TTC549 (cell line): ENCODE results near the gene MYRF.

Experiments used
- FAIRE-seq: peaks from 2 replicates; lab custom pipeline; 2012; peaks lifted over from hg19 to GRCh38; lab: Jason Lieb, UNC

Gene MYRF

DNA sequence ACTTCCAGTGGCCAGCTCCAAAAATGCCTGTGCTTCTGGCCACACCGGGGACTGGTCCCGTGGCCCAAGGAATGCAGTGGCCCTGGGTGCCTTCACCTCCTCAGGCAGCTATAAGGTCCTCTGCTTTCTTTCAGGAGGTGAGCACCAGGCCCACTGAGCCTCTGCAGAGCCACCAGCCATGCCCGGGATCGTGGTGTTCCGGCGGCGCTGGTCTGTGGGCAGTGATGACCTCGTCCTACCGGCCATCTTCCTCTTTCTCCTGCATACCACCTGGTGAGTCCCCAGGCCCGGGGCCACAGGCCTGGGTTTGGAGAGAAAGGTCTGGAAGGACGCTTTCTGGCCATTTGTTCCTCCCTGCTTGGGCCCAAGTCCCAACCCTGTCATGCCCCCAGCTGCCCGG is 32.5 kb upstream of the MYRF start:
- FAIRE-seq = no peak

DNA sequence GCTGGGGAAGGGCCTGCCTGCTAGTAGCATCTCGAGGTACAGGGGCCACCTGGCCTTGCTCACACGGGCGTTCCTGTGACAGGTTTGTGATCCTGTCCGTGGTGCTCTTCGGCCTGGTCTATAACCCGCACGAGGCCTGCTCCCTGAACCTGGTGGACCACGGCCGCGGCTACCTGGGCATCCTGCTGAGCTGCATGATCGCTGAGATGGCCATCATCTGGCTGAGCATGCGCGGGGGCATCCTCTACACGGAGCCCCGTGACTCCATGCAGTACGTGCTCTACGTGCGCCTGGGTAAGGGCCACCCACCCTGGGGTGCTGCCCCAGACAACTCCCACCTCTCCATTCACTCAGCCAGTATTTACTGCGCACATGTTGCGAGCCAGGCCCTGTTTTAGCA is 31.8 kb upstream of the MYRF start:
- no peak for FAIRE-seq

DNA sequence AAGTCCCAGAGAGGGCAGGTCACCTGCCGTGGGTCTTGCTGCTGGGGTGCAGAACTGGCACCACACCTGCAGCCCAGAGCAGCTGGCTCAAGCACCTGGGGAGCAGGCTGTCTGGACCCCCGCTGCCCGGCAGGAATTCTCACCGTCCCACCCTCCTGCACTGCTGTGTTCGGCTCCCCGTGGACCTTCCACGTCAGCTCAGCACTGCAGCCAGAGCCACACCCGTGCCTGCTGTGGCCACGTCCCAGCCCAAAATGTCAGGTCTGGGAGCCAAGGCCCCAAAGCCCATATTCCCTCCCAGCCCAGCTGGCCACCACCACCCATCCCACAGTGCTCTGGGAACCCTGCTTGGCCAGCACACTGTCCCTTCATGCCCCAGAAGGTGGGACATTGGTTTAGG is 28.0 kb upstream of the MYRF start:
- no peak for FAIRE-seq

DNA sequence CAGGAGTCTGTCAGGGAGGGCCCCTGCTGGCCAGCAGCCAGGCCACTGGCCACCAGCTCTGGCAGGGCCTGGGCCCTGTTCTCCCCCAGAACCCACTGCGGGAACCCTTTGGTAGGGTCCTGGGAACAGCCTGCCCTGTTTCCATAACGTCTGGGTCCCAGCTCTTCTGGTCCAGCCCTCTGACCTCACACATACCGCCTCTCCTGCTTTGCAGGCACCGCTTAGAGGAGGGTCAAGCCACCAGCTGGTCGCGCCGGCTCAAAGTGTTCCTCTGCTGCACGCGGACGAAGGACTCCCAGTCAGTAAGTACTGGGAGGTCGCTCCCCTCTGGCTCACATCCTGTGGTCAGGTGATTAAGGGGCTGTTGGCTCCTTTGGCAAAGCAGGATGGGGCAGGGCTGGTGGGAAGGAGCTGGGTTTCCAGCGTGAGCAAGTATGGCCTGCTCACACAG is 26.6 kb upstream of the MYRF start:
- FAIRE-seq = no peak

DNA sequence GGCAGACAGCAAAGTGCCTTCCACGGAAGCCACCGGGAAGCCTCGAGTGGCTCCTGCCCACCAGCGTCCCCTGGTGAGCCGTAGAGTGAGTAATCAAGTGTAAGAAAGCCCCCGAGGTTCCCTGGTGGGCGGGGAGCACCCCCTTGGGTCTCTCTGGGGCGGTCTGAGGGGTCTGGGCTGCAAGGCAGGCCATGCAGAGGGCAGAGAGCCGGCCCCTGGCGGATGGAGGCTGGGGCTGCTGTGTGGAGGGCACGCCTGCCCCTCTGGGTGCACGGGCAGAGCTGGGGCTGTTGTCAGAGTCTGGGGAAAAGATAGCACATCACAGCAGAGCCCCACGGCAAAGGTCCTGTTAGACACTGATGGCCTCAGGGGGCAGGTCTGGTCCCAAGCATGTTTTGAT is 25.7 kb upstream of the MYRF start:
- FAIRE-seq = no peak

DNA sequence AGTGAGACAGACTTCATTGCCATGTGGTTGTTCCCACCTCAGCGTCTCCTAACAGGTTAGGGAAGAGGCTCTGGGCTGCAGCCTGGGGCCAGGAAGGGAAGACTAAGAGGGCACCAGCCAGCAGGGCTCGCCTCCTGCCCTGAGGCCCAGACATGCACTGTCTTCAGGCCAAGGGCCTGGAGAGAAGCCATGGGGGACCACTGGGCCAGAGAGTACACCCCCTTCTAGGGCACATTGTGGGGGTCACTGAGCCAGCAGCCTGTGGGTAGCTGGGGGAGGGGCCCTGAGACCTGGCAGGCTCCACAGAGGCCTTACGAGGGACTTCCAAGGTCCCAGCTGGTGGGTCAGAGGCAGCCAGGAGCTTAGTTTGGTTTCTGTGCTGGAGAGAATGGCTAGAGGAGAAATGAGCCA is 25.0 kb upstream of the MYRF start:
- FAIRE-seq = no peak

DNA sequence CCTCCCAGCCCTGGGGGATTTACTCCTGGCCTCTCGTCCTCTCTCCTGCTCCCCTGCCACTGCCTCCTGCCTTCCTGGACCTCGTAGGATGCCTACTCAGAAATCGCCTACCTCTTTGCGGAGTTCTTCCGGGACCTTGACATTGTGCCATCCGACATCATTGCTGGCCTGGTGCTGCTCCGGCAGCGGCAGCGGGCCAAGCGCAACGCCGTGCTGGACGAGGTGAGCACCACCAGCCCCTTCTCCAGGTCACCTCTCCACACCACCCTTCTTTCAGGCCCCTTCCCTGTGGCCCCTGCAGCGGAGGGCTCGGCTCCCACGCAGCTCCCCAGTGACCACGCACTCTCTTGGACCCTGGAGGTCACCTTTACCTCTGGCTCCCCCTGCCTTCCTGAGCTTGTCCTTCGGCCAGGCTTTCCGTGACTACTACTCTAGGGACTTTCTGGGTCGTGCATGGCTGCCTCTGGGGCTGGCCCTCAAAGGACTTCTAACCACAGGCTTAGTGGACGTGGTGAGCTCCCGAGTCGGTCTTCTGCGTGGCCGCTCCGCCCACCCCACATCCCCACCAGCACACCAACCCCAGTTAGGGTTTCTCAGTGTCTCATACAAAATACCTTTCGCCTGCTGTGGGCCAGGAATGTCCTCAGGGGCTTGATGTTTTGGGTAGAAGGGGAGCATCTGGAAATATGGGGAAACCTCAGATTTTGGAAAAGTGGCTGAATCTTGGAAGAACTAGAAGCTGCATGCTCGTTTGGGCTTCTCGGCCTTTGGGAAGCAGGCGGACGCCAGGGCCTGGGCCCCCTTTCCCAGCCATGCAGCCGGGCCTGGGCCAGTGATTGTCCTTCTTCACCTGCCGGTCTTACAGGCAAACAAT is 24.1 kb upstream of the MYRF start:
- no peak for FAIRE-seq

DNA sequence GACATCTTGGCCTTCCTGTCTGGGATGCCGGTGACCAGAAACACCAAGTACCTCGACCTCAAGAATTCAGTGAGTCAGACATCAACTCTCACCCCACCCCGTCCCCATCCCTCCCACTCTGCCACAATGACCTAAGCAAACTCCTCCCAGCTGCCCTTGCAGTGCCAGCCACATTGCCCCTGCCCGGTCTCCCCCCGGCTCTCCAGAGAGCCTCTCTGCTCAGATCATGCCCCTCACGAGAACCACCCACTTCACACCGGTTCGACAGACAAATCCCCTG is 23.6 kb upstream of the MYRF start:
- FAIRE-seq = no peak

DNA sequence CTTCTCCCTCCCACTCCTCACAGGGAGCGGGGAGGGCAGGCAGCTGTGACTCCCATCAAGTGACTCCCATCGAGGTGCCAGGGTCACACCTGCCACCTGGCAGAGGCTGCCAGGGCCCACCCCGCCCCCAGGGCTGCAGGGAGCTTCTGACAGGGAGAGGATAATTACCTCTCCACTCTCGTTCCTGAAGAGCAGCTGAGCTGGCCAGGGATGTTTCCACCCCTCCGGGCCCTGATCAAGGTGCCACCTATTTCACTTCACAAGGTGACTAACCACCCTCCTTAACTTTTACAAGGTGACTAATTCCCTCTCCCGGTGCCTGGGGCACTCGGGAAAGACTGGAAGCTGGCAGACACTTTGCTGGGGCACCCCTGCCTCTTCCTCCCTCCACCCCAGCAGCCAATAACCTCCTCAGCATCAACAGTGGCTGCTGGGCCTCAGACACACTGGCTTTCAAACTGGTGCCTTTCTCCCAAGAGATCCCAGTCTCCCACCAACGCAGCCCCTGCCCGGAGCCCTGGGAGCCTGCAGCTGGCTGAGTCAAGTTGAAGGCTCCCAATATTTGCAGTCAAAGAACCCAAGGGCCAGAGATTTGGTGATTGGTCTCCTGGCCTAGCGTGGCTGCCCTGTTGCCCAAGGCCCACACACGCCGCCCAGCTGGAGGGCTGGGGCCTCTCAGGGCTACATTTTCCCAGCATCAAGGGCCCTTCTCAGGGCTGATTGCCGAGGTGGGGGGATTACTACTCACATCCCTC is 22.0 kb upstream of the MYRF start:
- no peak for FAIRE-seq

DNA sequence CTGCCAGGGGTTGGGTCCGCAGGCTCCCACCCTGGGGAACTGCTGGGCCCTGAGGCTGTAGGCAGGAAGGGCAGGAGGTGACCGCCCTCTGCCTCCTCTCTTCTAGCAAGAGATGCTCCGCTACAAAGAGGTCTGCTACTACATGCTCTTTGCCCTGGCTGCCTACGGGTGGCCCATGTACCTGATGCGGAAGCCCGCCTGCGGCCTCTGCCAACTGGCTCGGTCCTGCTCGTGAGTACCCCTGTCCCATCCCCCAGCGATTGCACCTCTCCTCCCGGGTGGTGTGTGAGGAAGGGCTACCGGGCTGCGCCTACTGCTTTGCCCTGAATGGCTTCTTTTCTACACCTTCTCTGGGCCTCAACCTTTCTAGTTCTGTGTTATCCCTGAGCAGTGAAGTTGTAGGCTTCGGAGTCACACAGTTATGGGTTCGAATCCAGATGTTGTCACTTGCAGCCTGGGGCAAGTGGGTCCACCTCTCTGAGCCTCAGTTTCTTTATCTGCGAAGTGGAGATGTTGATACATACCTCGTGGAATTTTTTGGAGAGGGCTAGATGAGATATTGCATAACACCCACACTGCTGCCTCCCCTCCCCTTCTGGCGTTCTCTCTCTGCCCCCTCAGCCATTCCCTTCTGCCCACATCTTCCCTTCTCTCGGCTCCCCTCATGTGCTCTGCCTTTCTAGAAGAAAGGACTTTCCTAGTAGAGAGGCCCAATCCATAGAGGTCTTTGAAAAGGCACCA is 21.1 kb upstream of the MYRF start:
- FAIRE-seq = no peak

DNA sequence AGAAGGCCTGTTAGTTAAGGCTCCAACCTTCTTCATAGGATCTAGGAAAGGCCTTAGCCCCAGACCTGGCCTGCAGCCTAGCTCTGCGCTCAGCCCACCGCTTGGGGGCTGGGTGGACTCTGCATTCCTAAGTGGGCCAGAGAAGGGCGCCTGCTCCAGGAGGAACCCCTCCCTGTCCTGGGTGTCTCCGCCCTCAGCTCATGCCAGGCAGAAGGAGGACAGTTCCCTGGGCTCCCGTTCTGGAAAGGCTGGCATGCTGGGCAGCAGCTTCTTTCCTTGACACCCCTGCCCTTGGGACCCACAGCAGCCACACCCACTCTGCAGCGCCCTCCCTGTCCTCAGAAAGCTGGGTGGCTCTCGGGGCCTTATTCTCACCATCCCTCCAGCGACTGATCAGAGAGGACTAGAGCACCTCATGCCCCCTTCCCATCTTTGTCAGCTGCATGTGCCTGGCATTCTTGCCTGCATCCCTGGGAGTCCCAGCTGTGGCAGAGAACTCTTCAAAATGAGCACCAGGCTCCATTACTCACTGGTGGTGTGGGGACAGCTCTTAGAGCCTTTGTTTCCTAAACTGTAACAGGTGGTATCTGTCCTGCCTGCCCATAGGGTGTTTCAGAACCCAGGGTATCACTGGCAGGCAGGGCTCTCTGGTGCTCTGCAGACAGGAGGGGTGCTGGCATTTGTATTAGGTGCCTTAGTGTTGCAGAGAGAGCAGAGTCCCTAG is 20.3 kb upstream of the MYRF start:
- FAIRE-seq = no peak

DNA sequence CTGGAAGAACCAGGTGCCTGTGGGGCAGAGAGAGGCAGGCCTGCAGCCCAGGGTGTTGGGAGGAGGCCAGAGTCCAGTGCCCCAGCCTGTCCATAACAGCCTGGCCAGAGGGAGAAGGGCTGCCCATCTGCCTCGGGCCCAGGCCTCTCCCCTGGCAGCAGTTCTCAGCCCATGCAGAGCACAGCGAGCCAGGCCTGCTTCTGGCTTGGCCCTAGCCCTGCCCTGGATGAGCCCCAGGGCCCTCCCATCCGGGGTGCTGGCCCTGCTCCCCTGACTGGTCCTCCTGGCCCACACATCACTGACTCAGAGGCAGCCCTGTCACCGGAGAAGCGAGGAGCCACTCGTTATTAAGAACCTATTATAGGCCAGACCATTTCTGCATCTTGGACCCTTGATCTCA is 19.7 kb upstream of the MYRF start:
- FAIRE-seq = no peak

DNA sequence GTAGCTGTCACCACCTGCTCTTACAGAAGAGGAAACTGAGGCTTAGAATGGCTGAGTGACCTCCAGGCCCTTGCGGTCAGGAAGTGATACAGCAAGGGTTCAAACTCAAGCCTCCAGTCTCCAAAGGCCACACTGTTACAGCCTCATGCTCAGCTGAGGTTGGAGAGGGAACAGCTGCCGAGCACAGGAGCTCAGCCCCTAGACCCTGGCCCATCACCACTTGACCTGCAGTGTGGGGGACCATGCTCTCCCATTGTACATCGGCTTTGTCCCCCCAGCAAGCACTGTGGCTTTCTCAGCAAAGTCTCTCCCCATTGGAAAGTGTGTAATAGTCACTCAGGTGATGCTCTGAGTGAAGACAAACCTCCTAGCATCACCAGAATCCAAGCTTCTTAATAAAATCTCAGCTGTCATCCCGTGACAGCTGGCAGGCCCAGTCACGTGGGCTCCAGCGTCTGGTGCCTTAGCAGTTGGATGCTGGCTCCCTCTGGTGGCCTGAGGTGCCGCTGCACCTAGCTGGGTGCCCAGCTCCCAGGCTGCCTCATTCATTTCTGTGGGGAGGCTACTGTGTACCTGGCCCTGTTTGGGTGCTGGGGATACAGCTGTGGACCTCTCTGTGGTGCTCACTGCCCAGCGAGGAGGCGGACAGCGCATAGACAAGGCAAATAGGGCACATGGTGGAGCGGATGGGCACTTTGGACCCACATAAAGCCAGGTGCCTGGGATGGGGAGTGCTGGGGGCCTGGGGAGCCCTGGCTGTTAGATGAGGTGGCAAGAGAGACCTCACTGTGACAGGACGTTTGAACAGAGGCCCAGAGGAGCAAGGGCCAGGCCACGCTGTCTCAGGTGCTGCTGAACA is 19.1 kb upstream of the MYRF start:
- no peak for FAIRE-seq

DNA sequence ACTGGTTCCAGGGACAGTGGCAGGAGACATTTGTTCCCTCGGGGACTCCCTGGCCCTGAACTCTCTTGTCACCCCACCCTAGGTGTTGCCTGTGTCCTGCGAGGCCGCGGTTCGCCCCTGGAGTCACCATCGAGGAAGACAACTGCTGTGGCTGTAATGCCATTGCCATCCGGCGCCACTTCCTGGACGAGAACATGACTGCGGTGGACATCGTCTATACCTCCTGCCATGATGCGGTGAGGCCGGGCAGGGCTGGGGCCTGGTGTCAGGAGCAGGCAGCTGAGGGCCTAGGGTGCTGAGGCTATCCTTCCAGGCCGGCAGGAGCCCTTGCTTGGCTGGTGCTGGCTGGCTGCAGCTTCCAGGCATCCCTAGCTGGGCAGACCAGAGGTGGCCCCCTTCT is 17.7 kb upstream of the MYRF start:
- no peak for FAIRE-seq

DNA sequence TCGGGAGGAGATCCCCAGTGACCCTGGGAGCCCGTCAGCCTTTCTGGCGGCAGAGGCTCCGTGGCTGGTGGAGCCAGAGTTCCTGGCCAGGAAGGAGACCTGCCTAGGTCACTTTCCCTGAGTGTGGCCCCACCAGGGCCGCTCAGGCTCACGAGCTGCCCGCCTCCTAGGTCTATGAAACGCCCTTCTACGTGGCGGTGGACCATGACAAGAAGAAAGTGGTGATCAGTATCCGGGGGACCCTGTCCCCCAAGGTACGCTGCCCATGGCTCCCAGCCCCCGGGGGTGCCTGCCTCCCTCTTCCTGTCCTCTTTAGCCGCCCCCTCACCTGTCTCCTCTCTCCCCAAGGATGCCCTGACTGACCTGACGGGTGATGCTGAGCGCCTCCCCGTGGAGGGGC is 17.0 kb upstream of the MYRF start:
- FAIRE-seq = no peak

DNA sequence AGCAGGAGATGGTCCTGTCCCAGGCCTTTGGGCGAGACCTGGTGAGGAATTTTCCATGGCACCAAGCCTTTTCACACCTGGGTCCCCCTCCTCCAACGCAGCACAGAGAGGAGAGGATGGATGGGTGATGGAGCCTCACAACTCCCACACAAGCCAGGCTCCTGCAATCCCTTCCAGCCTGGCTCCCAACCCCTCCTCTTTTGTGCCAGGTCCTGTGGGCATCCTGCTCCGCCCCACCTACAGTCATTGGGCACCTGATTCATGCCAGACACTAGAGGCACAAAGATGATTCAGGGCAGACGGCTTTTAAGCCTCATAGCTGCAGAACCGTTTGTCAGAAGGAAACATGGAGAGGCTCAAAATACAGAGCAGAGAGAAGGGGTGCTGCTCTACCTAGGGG is 16.1 kb upstream of the MYRF start:
- FAIRE-seq = no peak

DNA sequence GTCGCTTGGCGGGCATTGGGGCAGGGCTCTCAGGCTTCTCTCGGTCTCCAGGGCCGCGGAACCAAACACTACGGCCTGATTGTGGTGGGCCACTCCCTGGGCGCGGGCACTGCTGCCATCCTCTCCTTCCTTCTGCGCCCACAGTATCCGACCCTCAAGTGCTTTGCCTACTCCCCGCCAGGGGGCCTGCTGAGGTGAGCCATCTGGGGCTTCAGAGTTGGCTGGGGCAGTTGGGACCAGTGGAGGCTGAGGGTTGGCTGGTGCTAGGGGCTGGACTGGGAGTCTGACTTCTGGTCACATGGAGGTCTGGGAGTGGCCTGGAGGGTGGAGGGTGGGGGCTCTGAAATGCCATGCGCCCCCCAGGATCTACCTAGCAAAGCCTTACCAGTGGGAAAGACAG is 15.3 kb upstream of the MYRF start:
- no peak for FAIRE-seq

DNA sequence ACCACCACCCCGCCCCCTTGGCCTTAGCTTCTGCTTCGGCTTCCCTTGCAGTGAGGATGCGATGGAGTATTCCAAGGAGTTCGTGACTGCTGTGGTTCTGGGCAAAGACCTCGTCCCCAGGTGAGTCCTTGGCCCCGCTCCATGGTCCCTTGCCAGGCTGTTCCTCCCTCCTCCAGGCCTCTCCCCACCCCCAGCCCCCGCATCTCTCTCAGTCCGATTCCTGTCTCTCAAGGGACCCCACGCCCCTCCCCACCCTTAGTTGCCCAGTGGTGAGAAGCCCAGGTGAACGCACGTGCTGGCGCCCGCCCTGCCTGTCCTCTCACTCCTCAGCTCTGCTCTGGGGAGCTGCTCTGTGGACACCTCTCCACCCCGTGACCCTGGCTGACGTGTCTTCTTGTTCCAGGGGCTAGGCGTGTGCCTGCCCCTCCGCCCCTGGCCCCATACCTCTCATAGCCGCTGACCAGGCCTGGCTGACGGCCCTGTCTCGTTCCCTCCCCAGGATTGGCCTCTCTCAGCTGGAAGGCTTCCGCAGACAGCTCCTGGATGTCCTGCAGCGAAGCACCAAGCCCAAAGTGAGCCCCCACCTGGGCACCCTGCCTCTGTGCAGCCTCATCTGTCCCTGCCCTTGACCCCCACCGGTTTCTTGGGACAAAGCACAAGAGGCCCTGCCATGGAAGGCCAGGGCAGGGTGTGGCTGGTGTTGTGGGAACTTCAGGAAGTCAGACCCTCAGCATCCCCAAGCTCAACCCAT is 14.6 kb upstream of the MYRF start:
- no peak for FAIRE-seq

DNA sequence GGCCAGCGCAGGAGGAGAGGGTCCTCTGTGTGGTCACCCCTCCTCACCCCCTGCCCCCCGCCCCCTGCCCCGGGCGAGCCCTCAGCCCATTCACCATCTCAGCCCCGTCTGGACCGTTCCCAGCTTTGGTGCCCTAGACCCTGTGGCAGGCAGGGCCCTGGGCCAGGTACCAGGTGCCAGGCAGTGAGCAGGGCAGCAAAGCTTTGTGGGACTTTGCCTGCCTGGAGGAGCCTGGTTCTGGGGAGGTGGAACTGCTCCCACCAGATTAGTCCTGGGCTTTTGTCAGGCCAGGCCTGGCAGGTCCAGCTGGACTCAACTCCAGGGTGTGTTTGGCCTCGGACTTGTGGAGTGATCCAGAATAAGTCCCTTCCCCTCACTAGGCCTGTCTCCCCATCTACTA is 13.7 kb upstream of the MYRF start:
- FAIRE-seq = no peak

DNA sequence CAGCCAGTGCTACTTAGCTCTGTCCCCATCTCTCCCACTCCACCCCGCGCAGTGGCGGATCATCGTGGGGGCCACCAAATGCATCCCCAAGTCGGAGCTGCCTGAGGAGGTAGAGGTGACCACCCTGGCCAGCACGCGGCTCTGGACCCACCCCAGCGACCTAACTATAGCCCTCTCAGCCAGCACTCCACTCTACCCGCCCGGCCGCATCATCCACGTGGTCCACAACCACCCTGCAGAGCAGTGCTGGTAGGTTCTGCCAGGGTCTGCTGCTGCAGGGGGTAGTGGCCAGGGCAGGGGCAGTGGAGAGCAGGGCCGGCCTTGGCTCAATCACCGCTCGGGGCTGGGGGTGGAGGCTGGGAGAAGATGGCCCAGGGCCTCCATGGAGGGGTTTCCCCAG is 13.0 kb upstream of the MYRF start:
- FAIRE-seq = no peak

DNA sequence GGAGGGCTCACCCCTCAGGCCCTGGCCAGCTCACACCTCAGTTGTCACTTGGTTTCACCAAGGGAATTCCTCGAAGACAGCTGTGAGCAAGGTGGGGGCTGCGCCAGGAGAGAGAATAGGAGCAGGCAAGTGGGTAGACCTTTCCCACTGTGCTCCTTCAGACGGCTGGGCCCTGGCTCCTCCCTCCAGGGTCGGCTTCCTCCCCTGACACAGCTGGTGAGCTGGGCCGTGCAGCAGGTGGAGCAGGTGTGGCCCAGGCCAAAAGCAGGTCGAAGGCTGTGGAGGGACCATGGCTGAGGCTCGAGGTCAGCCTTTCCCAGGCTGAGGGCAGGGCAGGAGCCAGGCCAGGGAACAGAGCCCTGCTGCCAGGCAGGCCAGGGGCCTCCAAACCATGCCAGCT is 12.5 kb upstream of the MYRF start:
- FAIRE-seq = no peak
